WTC11 (cell line): ENCODE data around the gene SKI. TPM values are rescaled to one million over a fixed set of nuclear protein-coding genes. Genes with fewer than 3 reads are reported as not detected.

Experiments used
- ATAC-seq: fragments of 200-7000 bp; cut with Tn5 transposase; 2 replicates; pipeline ENCODE4 v1.10.0; 2021; ENCODE audit warnings: mild to moderate bottlenecking, moderate library complexity
- CTCF ChIA-PET: fragments of 300-600 bp; sonication (Branson Sonifier 250); formaldehyde crosslinking; loops from one replicate; lab custom pipeline; 2021; ENCODE audit warnings: antibody characterized with exemption; lab: Charles Lee
- POLR2A ChIA-PET: fragments of 350-600 bp; sonication (Branson Sonifier 250); formaldehyde crosslinking; loops from one replicate; lab custom pipeline; 2021; ENCODE audit warnings: antibody characterized with exemption; lab: Charles Lee
- DNase-seq: peaks from one replicate; pipeline ENCODE4 v3.0.0; 2021; ENCODE audit warnings: low spot score
- H3K27ac Mint-ChIP-seq: 2 replicates; pipeline ENCODE4 v1.8.0; 2021; ENCODE audit warnings: mixed read lengths
- H3K27me3 Mint-ChIP-seq: 2 replicates; pipeline ENCODE4 v1.8.0; 2021; ENCODE audit warnings: low read depth, mild to moderate bottlenecking, moderate library complexity, mixed read lengths
- H3K36me3 Mint-ChIP-seq: 2 replicates; pipeline ENCODE4 v1.8.0; 2021; ENCODE audit warnings: mixed read lengths
- H3K4me1 Mint-ChIP-seq: 2 replicates; pipeline ENCODE4 v1.8.0; 2022; ENCODE audit warnings: mixed read lengths
- H3K4me3 Mint-ChIP-seq: 2 replicates; pipeline ENCODE4 v1.8.0; 2021; ENCODE audit warnings: mild to moderate bottlenecking, moderate library complexity, mixed read lengths
- H3K9me3 Mint-ChIP-seq: 2 replicates; pipeline ENCODE4 v1.8.0; 2021; ENCODE audit warnings: mixed read lengths
- AR ChIP-seq: fragments of 250-450 bp; sonication (Bioruptor Pico); IDR thresholded peaks from 2 replicates; pipeline ENCODE4 v1.9.0; 2021; ENCODE audit warnings: mild to moderate bottlenecking
- ESRRA ChIP-seq: sonication (generic); formaldehyde crosslinking; IDR thresholded peaks from 2 replicates; pipeline ENCODE4 v1.8.1; 2022; ENCODE audit warnings: mild to moderate bottlenecking, missing genetic modification reagents, borderline replicate concordance
- GABPB1 ChIP-seq: sonication (generic); formaldehyde crosslinking; IDR thresholded peaks from 2 replicates; pipeline ENCODE4 v1.8.1; 2023; ENCODE audit warnings: mild to moderate bottlenecking, missing genetic modification reagents
- JAZF1 ChIP-seq: fragments of 250-450 bp; sonication (Bioruptor Pico); IDR thresholded peaks from 2 replicates; pipeline ENCODE4 v1.9.0; 2021; ENCODE audit warnings: moderate library complexity, mild to moderate bottlenecking, inconsistent platforms
- NR1H2 ChIP-seq: sonication (generic); formaldehyde crosslinking; IDR thresholded peaks from 2 replicates; pipeline ENCODE4 v1.9.0; 2021; ENCODE audit warnings: mild to moderate bottlenecking, moderate library complexity, missing genetic modification reagents
- PREB ChIP-seq: sonication (generic); formaldehyde crosslinking; IDR thresholded peaks from 2 replicates; pipeline ENCODE4 v1.8.1; 2022; ENCODE audit warnings: mild to moderate bottlenecking, missing genetic modification reagents, moderate library complexity, borderline replicate concordance
- TP53 ChIP-seq: sonication (generic); formaldehyde crosslinking; IDR thresholded peaks from 2 replicates; pipeline ENCODE4 v1.8.1; 2023; ENCODE audit warnings: mild to moderate bottlenecking, missing genetic modification reagents
- ZNF425 ChIP-seq: fragments of 250-450 bp; sonication (Bioruptor Pico); conservative IDR thresholded peaks from 2 replicates; pipeline ENCODE4 v1.9.0; 2021; ENCODE audit warnings: mild to moderate bottlenecking
- ZNF512 ChIP-seq: sonication (generic); formaldehyde crosslinking; IDR thresholded peaks from 2 replicates; pipeline ENCODE4 v1.8.1; 2022; ENCODE audit warnings: missing genetic modification reagents, borderline replicate concordance
- total RNA-seq: library from RNA; stranded (reverse); gene quantifications from 3 replicates; pipeline ENCODE4 v1.2.3, GENCODE V29; 2021

SKI gene
- total RNA-seq, 1 experiment from 2014 or later, result 88.6 TPM

- Mint-ChIP-seq H3K4me3 (no peak overlapping the region), H3K9me3 (no peaks in the 10 kb centered on the region), H3K27ac (peak overlapping the region; percentile 80), H3K27me3 (no peaks in the 10 kb centered on the region), H3K36me3 (no peaks in the 10 kb centered on the region), H3K4me1 (peaks cover 66% of the 10 kb centered on the region)
- ChIA-PET CTCF (interaction anchor here (1.1 to 2.6 kb wide), 6 partner anchors 14 to 94 kb away, joined by 3 to 14 read pairs (median 4); partner anchors contain the start of gene FAAP20), POLR2A (interaction anchor here (0.7 kb wide), 1 partner anchor 23 kb away, joined by 3 read pairs; no protein-coding TSS in a partner anchor)
- DNase-seq (no peak), ATAC-seq (no peak)
- TF ChIP-seq ZNF512 (CRISPR knock-in tag) (no peak), ZNF425 (no peak), NR1H2 (CRISPR knock-in tag) (no peak), PREB (CRISPR knock-in tag) (no peak), GABPB1 (peak; percentile 90)
Measured at GRCh38 chr1:2233997-2234761, 6.1 kb downstream of the SKI start.

- ChIA-PET CTCF (interaction anchor here (1.1 to 2.6 kb wide), 3 partner anchors 40 to 95 kb away, joined by 3 to 14 read pairs (median 14); partner anchors contain the start of gene FAAP20), POLR2A (interaction anchor here (0.7 kb wide), 1 partner anchor 22 kb away, joined by 3 read pairs; no protein-coding TSS in a partner anchor)
- no peak overlapping the region for H3K4me3 Mint-ChIP-seq
- TF ChIP-seq AR (no peak), ESRRA (CRISPR knock-in tag) (no peak), JAZF1 (CRISPR knock-in tag) (no peak), TP53 (CRISPR knock-in tag) (no peak), ZNF512 (CRISPR knock-in tag) (no peak)
- H3K4me1 Mint-ChIP-seq, result peaks cover 71% of the 10 kb centered on the region
- H3K36me3 Mint-ChIP-seq, result no peaks in the 10 kb centered on the region
- ATAC-seq, result no peak
- peak overlapping the region; percentile 72; the same call in 1 of the 2 replicates for H3K27ac Mint-ChIP-seq
- H3K27me3 Mint-ChIP-seq, result no peaks in the 10 kb centered on the region
- DNase-seq, result no peak
- no peaks in the 10 kb centered on the region for H3K9me3 Mint-ChIP-seq
Measured at GRCh38 chr1:2234762-2235113, 6.6 kb downstream of the SKI start.
